ENCODE data around the gene LMTK2.

- TF ChIP-seq POLR2A (IDR thresholded peaks at IDR 0.05; ENCODE audit: low read length) (no peak), GATA1 (IDR thresholded peaks at IDR 0.05; ENCODE audit: low read depth, low read length) (no peak)
Observed at GRCh38 chr7:98075801-98076200, 30.9 kb upstream of the LMTK2 start.
